A673 (cell line): ENCODE data around the gene PRMT7. TPM values are rescaled to one million over a fixed set of nuclear protein-coding genes. Genes with fewer than 3 reads are reported as not detected.

Source experiments
- BruUV-seq: library from RNA; stranded (reverse); fragments of 400-500 nt; replicated peaks from 2 replicates; lab custom pipeline; 2021; lab: Mats Ljungman, UMichigan
- CTCF ChIA-PET: fragments of 300-600 bp; sonication (Branson Sonifier 250); formaldehyde crosslinking; loops from one replicate; lab custom pipeline; 2022; ENCODE audit warnings: antibody characterized with exemption; lab: Charles Lee
- POLR2A ChIA-PET: fragments of 300-600 bp; sonication (Branson Sonifier 250); formaldehyde crosslinking; loops from one replicate; lab custom pipeline; 2022; ENCODE audit warnings: antibody characterized with exemption; ENCODE audit not compliant: low non-redundant PET; lab: Charles Lee
- DNase-seq: peaks from one replicate; pipeline ENCODE4 v3.0.0-alpha.2; 2015; ENCODE audit warnings: low spot score
- H3K27ac ChIP-seq: fragments of 200-600 bp; sonication (generic); 2 replicates; pipeline ENCODE4 v1.5.1; 2016; ENCODE audit warnings: mixed run types, low read depth, mild to moderate bottlenecking, mixed read lengths, antibody characterized with exemption, low read length; ENCODE audit not compliant: poor library complexity, severe bottlenecking
- H3K27me3 ChIP-seq: fragments of 200-600 bp; sonication (generic); replicated peaks from 2 replicates; pipeline ENCODE4 v1.6.1; 2017; ENCODE audit warnings: mixed run types, low read depth, mild to moderate bottlenecking, mixed read lengths, antibody characterized with exemption, low read length; ENCODE audit not compliant: insufficient read depth, poor library complexity
- H3K36me3 ChIP-seq: fragments of 200-600 bp; sonication (generic); 2 replicates; pipeline ENCODE4 v1.6.1; 2016; ENCODE audit warnings: mixed run types, mild to moderate bottlenecking, mixed read lengths, antibody characterized with exemption, low read length; ENCODE audit not compliant: insufficient read depth, poor library complexity, severe bottlenecking
- H3K4me1 ChIP-seq: fragments of 200-600 bp; sonication (generic); 2 replicates; pipeline ENCODE4 v1.6.1; 2017; ENCODE audit warnings: mixed run types, mild to moderate bottlenecking, mixed read lengths, antibody characterized with exemption, low read length; ENCODE audit not compliant: insufficient read depth, poor library complexity, severe bottlenecking
- H3K4me3 ChIP-seq: fragments of 200-600 bp; sonication (generic); 2 replicates; pipeline ENCODE4 v1.5.1; 2016; ENCODE audit warnings: low read depth, mixed run types, mild to moderate bottlenecking, mixed read lengths, low read length; ENCODE audit not compliant: poor library complexity, severe bottlenecking
- H3K9me3 ChIP-seq: fragments of 200-600 bp; sonication (generic); 2 replicates; pipeline ENCODE4 v1.6.1; 2016; ENCODE audit warnings: mixed run types, low read depth, mild to moderate bottlenecking, mixed read lengths, antibody characterized with exemption, low read length; ENCODE audit not compliant: poor library complexity, severe bottlenecking
- CTCF ChIP-seq: fragments of 300-800, 200-600 bp; sonication (generic); conservative IDR thresholded peaks from 2 replicates; pipeline ENCODE4 v1.5.1; 2017; ENCODE audit warnings: low read depth, mild to moderate bottlenecking, antibody characterized with exemption, low read length, moderate library complexity, mixed read lengths
- EZH2 ChIP-seq: fragments of 200-600 bp; sonication (generic); IDR thresholded peaks from 2 replicates; pipeline ENCODE4 v1.6.1; 2017; ENCODE audit warnings: borderline replicate concordance, low read depth, mild to moderate bottlenecking, mixed read lengths, antibody characterized with exemption, low read length; ENCODE audit not compliant: poor library complexity, severe bottlenecking
- intact Hi-C: fragments of 100-400 bp; cut with micrococcal nuclease; formaldehyde crosslinking; loops from one replicate; pipeline ENCODE4 v1.10.0; 2022; ENCODE audit not compliant: unreplicated experiment
- total RNA-seq: library from RNA; stranded (reverse); gene quantifications from 2 replicates; pipeline ENCODE4 v1.2.3, GENCODE V29; 2021

PRMT7 gene
- total RNA-seq, 1 experiment from 2014 or later, result 66.2 TPM

GRCh38 chr16:68393333-68393732 is 82.5 kb downstream of the PRMT7 start:
- no peaks in the 10 kb centered on the region for H3K27me3 ChIP-seq
- ChIA-PET CTCF (no interaction called here), POLR2A (no interaction called here)
- no peak overlapping the region for H3K4me3 ChIP-seq
- no peaks in the 10 kb centered on the region for H3K9me3 ChIP-seq
- no peak for TF ChIP-seq EZH2
- no peak overlapping the region for H3K27ac ChIP-seq
- BruUV-seq, result no TSS peak
- no peaks in the 10 kb centered on the region for H3K36me3 ChIP-seq
- intact Hi-C loops, result no loop called here
- no peak for DNase-seq
- no peaks in the 10 kb centered on the region for H3K4me1 ChIP-seq

- no peak overlapping the region for H3K27ac ChIP-seq
- BruUV-seq, result no TSS peak
- intact Hi-C loops, result no loop called here
- H3K4me1 ChIP-seq, result no peaks in the 10 kb centered on the region
- no peaks in the 10 kb centered on the region for H3K27me3 ChIP-seq
- no peak for DNase-seq
- no peaks in the 10 kb centered on the region for H3K36me3 ChIP-seq
- TF ChIP-seq EZH2 (no peak), CTCF (no peak)
- ChIA-PET POLR2A (no interaction called here), CTCF (no interaction called here)
- H3K4me3 ChIP-seq, result no peak overlapping the region
- no peaks in the 10 kb centered on the region for H3K9me3 ChIP-seq
Observed at GRCh38 chr16:68395167-68395786, 84.5 kb downstream of the PRMT7 start.

GRCh38 chr16:68395815-68396214 is 85.0 kb downstream of the PRMT7 start:
- Histone ChIP-seq H3K9me3 (no peaks in the 10 kb centered on the region), H3K4me3 (no peak overlapping the region), H3K36me3 (no peaks in the 10 kb centered on the region), H3K27ac (no peak overlapping the region), H3K4me1 (no peaks in the 10 kb centered on the region), H3K27me3 (no peaks in the 10 kb centered on the region)
- no TSS peak for BruUV-seq
- intact Hi-C loops, result no loop called here
- TF ChIP-seq CTCF, result no peak
- TF ChIP-seq EZH2, result no peak
- no peak for DNase-seq
- ChIA-PET POLR2A (no interaction called here), CTCF (no interaction called here)

- H3K36me3 ChIP-seq, result no peaks in the 10 kb centered on the region
- no peak overlapping the region for H3K4me3 ChIP-seq
- ChIA-PET POLR2A (no interaction called here), CTCF (no interaction called here)
- no peak overlapping the region for H3K27ac ChIP-seq
- H3K9me3 ChIP-seq, result no peaks in the 10 kb centered on the region
- TF ChIP-seq CTCF, result peak; percentile 51
- TF ChIP-seq EZH2, result no peak
- intact Hi-C loops, result no loop called here
- DNase-seq, result peak; percentile 33
- no peaks in the 10 kb centered on the region for H3K27me3 ChIP-seq
- H3K4me1 ChIP-seq, result no peaks in the 10 kb centered on the region
- no TSS peak for BruUV-seq
Observed at GRCh38 chr16:68396481-68396880, 85.7 kb downstream of the PRMT7 start.
